Stimulated activated naive CD8-positive, alpha-beta T cell treated with anti-CD3 and anti-CD28 coated beads, Interleukin-15, Interleukin-2, amounts not matched to agents 100 ng/mL and 50 ng/mL, for 24 hours (primary cell): ENCODE results near the gene DSEL.

Experiments
- H3K27ac Mint-ChIP-seq: one replicate; pipeline ENCODE4 v1.8.0; 2021; ENCODE audit warnings: mild to moderate bottlenecking, mixed read lengths
- H3K27me3 Mint-ChIP-seq: one replicate; pipeline ENCODE4 v1.8.0; 2021; ENCODE audit warnings: mixed read lengths
- H3K36me3 Mint-ChIP-seq: one replicate; pipeline ENCODE4 v1.8.0; 2021; ENCODE audit warnings: low read depth, mixed read lengths
- H3K4me1 Mint-ChIP-seq: one replicate; pipeline ENCODE4 v1.8.0; 2021; ENCODE audit warnings: low read depth, mixed read lengths
- H3K4me3 Mint-ChIP-seq: one replicate; pipeline ENCODE4 v1.8.0; 2021; ENCODE audit warnings: mild to moderate bottlenecking, mixed read lengths
- H3K9me3 Mint-ChIP-seq: one replicate; pipeline ENCODE4 v1.8.0; 2021; ENCODE audit warnings: mixed read lengths

Gene DSEL

GRCh38 chr18:67476585-67476984 is 39.9 kb downstream of the DSEL start:
- Mint-ChIP-seq H3K36me3 (no peaks in the 10 kb centered on the region), H3K27me3 (no peaks in the 10 kb centered on the region), H3K4me1 (no peaks in the 10 kb centered on the region), H3K4me3 (no peak overlapping the region), H3K9me3 (no peaks in the 10 kb centered on the region), H3K27ac (no peak overlapping the region)

GRCh38 chr18:67475673-67476072 is 40.8 kb downstream of the DSEL start:
- no peaks in the 10 kb centered on the region for H3K4me1 Mint-ChIP-seq
- H3K4me3 Mint-ChIP-seq, result no peak overlapping the region
- H3K27me3 Mint-ChIP-seq, result no peaks in the 10 kb centered on the region
- H3K9me3 Mint-ChIP-seq, result no peaks in the 10 kb centered on the region
- H3K36me3 Mint-ChIP-seq, result no peaks in the 10 kb centered on the region
- no peak overlapping the region for H3K27ac Mint-ChIP-seq

- Mint-ChIP-seq H3K4me1 (peaks cover 12% of the 10 kb centered on the region), H3K9me3 (peaks cover 3% of the 10 kb centered on the region), H3K36me3 (no peaks in the 10 kb centered on the region), H3K27ac (no peak overlapping the region), H3K4me3 (no peak overlapping the region), H3K27me3 (no peaks in the 10 kb centered on the region)
Measured at GRCh38 chr18:67468038-67468437, 48.5 kb downstream of the DSEL start.

- Mint-ChIP-seq H3K4me3 (no peak overlapping the region), H3K36me3 (no peaks in the 10 kb centered on the region), H3K4me1 (peaks cover 12% of the 10 kb centered on the region), H3K9me3 (peaks cover 3% of the 10 kb centered on the region), H3K27me3 (peaks cover 3% of the 10 kb centered on the region), H3K27ac (no peak overlapping the region)
Measured at GRCh38 chr18:67467188-67467587, 49.3 kb downstream of the DSEL start.

GRCh38 chr18:67464499-67464898 is 52.0 kb downstream of the DSEL start:
- Mint-ChIP-seq H3K4me1 (peaks cover 14% of the 10 kb centered on the region), H3K27ac (no peak overlapping the region), H3K27me3 (peaks cover 4% of the 10 kb centered on the region), H3K36me3 (no peaks in the 10 kb centered on the region), H3K9me3 (peaks cover 3% of the 10 kb centered on the region), H3K4me3 (no peak overlapping the region)

GRCh38 chr18:67463829-67464228 is 52.7 kb downstream of the DSEL start:
- H3K4me3 Mint-ChIP-seq, result no peak overlapping the region
- H3K27me3 Mint-ChIP-seq, result peaks cover 4% of the 10 kb centered on the region
- no peaks in the 10 kb centered on the region for H3K36me3 Mint-ChIP-seq
- H3K9me3 Mint-ChIP-seq, result no peaks in the 10 kb centered on the region
- H3K27ac Mint-ChIP-seq, result no peak overlapping the region
- peaks cover 16% of the 10 kb centered on the region for H3K4me1 Mint-ChIP-seq

GRCh38 chr18:67456711-67457110 is 59.8 kb downstream of the DSEL start:
- Mint-ChIP-seq H3K9me3 (peaks cover 4% of the 10 kb centered on the region), H3K4me1 (peaks cover 23% of the 10 kb centered on the region), H3K4me3 (no peak overlapping the region), H3K27ac (no peak overlapping the region), H3K27me3 (no peaks in the 10 kb centered on the region), H3K36me3 (no peaks in the 10 kb centered on the region)
